ENCODE data around the gene SLC6A11. TPM values are rescaled to one million over a fixed set of nuclear protein-coding genes. Genes with fewer than 3 reads are reported as not detected.

Gene SLC6A11
- total RNA-seq, 1 experiment from 2014 or later: 1.5 TPM

DNA sequence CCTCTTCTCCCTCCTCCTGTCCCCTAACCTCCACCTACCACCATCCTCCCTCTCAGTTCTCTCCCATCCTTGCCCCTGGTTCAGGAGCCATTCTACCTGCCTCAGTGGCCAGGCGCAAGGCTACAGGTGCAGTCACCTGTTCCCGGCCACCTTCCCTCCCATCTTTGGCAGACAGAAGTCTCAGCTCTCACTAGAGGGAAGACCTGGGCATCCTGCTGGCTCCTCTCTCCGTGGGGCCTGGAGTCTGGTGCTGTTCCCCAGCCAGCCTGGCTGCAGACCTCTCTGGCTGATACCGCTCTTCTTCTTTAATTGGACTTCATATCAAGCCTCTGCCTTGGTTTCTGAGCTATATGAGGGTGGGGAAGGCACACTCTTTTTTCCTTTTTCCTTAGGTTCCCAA, 123.5 kb downstream of the SLC6A11 start:
- H3K4me1 Mint-ChIP-seq: peaks cover 7 to 11% of the 10 kb centered on the region in 2 experiments
- no peak overlapping the region for H2BK20ac ChIP-seq (ENCODE audit: low read depth, low read length, poor library complexity, severe bottlenecking)
- no CpG with 5 or more reads among the region's 4 CpGs for WGBS (ENCODE audit: extremely low coverage, insufficient read length, low lambda C conversion rate)
- no peak overlapping the region for H3K18ac ChIP-seq (ENCODE audit: insufficient read length, low read depth, low read length)
- no peaks in the 10 kb centered on the region for H3K4me1 ChIP-seq (ENCODE audit: insufficient read depth, low read length)
- no peaks in the 10 kb centered on the region for H3K27me3 ChIP-seq (ENCODE audit: insufficient read depth, low read length)
- no peak overlapping the region for H3K23ac ChIP-seq (ENCODE audit: insufficient read length, low read depth, low read length)
- no peak overlapping the region for H4K8ac ChIP-seq (replicated peaks; ENCODE audit: insufficient read length, low read depth, low read length)
- H2BK5ac ChIP-seq (ENCODE audit: insufficient read length, low read length): no peak overlapping the region
- H3K9ac ChIP-seq (ENCODE audit: extremely low read depth, insufficient read length, low read length): no peak overlapping the region
- peaks cover 12 to 13% of the 10 kb centered on the region in 2 experiments for H3K9me3 Mint-ChIP-seq
- H3K36me3 Mint-ChIP-seq (ENCODE audit: insufficient read depth in 1 of 3, low read depth in 3 of 3): peaks cover 2 to 6% (median 3%) of the 10 kb centered on the region in 3 experiments; a peak in 3 of 7 replicates
- no peak overlapping the region for H4K91ac ChIP-seq (ENCODE audit: insufficient read length, low read depth, low read length)
- H3K4me3 Mint-ChIP-seq: no peak overlapping the region
- no peaks in the 10 kb centered on the region for H4K20me1 ChIP-seq (ENCODE audit: control insufficient read depth, insufficient read depth, insufficient read length)
- H3K27ac ChIP-seq (ENCODE audit: insufficient read length, low read depth, low read length): no peak overlapping the region
- no peak overlapping the region for H3K4ac ChIP-seq (ENCODE audit: low read depth, low read length)
- no peaks in the 10 kb centered on the region for H3K9me3 ChIP-seq (ENCODE audit: control insufficient read depth, low read depth, low read length)
- H2BK12ac ChIP-seq (ENCODE audit: insufficient read length, low read depth, low read length): no peak overlapping the region
- no peak overlapping the region for H2BK15ac ChIP-seq (ENCODE audit: low read depth, low read length)
- TF ChIP-seq, protein P1, sequence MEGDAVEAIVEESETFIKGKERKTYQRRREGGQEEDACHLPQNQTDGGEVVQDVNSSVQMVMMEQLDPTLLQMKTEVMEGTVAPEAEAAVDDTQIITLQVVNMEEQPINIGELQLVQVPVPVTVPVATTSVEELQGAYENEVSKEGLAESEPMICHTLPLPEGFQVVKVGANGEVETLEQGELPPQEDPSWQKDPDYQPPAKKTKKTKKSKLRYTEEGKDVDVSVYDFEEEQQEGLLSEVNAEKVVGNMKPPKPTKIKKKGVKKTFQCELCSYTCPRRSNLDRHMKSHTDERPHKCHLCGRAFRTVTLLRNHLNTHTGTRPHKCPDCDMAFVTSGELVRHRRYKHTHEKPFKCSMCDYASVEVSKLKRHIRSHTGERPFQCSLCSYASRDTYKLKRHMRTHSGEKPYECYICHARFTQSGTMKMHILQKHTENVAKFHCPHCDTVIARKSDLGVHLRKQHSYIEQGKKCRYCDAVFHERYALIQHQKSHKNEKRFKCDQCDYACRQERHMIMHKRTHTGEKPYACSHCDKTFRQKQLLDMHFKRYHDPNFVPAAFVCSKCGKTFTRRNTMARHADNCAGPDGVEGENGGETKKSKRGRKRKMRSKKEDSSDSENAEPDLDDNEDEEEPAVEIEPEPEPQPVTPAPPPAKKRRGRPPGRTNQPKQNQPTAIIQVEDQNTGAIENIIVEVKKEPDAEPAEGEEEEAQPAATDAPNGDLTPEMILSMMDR (conservative IDR thresholded peaks at IDR 0.05): no peak
- peaks cover 12% of the 10 kb centered on the region for H3K27me3 Mint-ChIP-seq (ENCODE audit: low read depth)
- H3K79me2 ChIP-seq (ENCODE audit: insufficient read depth, low read length): no peaks in the 10 kb centered on the region
- H3K4me2 ChIP-seq (ENCODE audit: insufficient read depth, insufficient read length, low read length): no peak overlapping the region
- no peak overlapping the region for H3K14ac ChIP-seq (ENCODE audit: insufficient read depth, low read length)
- H3K23me2 ChIP-seq (ENCODE audit: insufficient read length, low read depth, low read length, poor library complexity, severe bottlenecking): no peaks in the 10 kb centered on the region
- no peak overlapping the region for H3K27ac Mint-ChIP-seq
- no peak overlapping the region for H3T11ph ChIP-seq (ENCODE audit: low read length)
- no peak for DNase-seq
- H3K56ac ChIP-seq (ENCODE audit: insufficient read length, low read depth, low read length): no peak overlapping the region
- no peak overlapping the region for H2BK120ac ChIP-seq (ENCODE audit: low read depth, low read length, poor library complexity, severe bottlenecking)
- no peak overlapping the region for H2AK5ac ChIP-seq (ENCODE audit: insufficient read length, low read length)
- no peaks in the 10 kb centered on the region for H3K79me1 ChIP-seq (ENCODE audit: insufficient read depth, low read depth, low read length, poor library complexity, severe bottlenecking)
- no peak overlapping the region for H2AFZ ChIP-seq (ENCODE audit: low read length)
- H4K5ac ChIP-seq (ENCODE audit: insufficient read length, low read depth, low read length): no peak overlapping the region
